H9 (cell line): ENCODE results near the gene ZNF839. TPM values are rescaled to one million over a fixed set of nuclear protein-coding genes. Genes with fewer than 3 reads are reported as not detected.

Experiments
- DNase-seq: peaks from one replicate; pipeline ENCODE4 v3.0.0-alpha.2; 2017
- H2AFZ ChIP-seq: one replicate; pipeline ENCODE4 v1.6.1; 2013; ENCODE audit warnings: mild to moderate bottlenecking, low read length, control low read depth, moderate library complexity
- H2AK5ac ChIP-seq: 2 replicates; pipeline ENCODE4 v1.6.1; 2013; ENCODE audit warnings: low read length, control low read depth, mixed read lengths; ENCODE audit not compliant: insufficient read length
- H2BK120ac ChIP-seq: one replicate; pipeline ENCODE4 v1.6.1; 2013; ENCODE audit warnings: low read depth, mild to moderate bottlenecking, low read length, control low read depth, inconsistent platforms; ENCODE audit not compliant: poor library complexity, severe bottlenecking
- H2BK12ac ChIP-seq: 2 replicates; pipeline ENCODE4 v1.6.1; 2013; ENCODE audit warnings: low read length, control low read depth, mixed read lengths, low read depth; ENCODE audit not compliant: insufficient read length
- H2BK15ac ChIP-seq: 2 replicates; pipeline ENCODE4 v1.6.1; 2013; ENCODE audit warnings: low read depth, low read length, control low read depth
- H2BK20ac ChIP-seq: one replicate; pipeline ENCODE4 v1.6.1; 2013; ENCODE audit warnings: low read depth, mild to moderate bottlenecking, low read length, control low read depth, inconsistent platforms; ENCODE audit not compliant: poor library complexity, severe bottlenecking
- H2BK5ac ChIP-seq: 2 replicates; pipeline ENCODE4 v1.6.1; 2013; ENCODE audit warnings: low read length, control low read depth, mixed read lengths; ENCODE audit not compliant: insufficient read length
- H3K14ac ChIP-seq: 2 replicates; pipeline ENCODE4 v1.6.1; 2013; ENCODE audit warnings: low read length, control low read depth; ENCODE audit not compliant: insufficient read depth
- H3K18ac ChIP-seq: 2 replicates; pipeline ENCODE4 v1.6.1; 2013; ENCODE audit warnings: low read depth, mild to moderate bottlenecking, mixed read lengths, low read length, control low read depth; ENCODE audit not compliant: insufficient read length
- H3K23ac ChIP-seq: 2 replicates; pipeline ENCODE4 v1.6.1; 2013; ENCODE audit warnings: low read length, control low read depth, mixed read lengths, low read depth; ENCODE audit not compliant: insufficient read length
- H3K23me2 ChIP-seq: 2 replicates; pipeline ENCODE4 v1.6.1; 2013; ENCODE audit warnings: low read depth, mild to moderate bottlenecking, mixed read lengths, low read length, control low read depth; ENCODE audit not compliant: insufficient read length, poor library complexity, severe bottlenecking
- H3K27ac ChIP-seq: 2 replicates; pipeline ENCODE4 v1.5.1; 2013; ENCODE audit warnings: low read length, control low read depth, mixed read lengths, low read depth; ENCODE audit not compliant: insufficient read length
- H3K27me3 ChIP-seq: 2 replicates; pipeline ENCODE4 v1.6.1; 2013; ENCODE audit warnings: low read length, control low read depth, inconsistent platforms; ENCODE audit not compliant: insufficient read depth
- H3K4ac ChIP-seq: 2 replicates; pipeline ENCODE4 v1.6.1; 2013; ENCODE audit warnings: low read depth, mild to moderate bottlenecking, control low read depth, inconsistent platforms, low read length, moderate library complexity
- H3K4me1 ChIP-seq: 2 replicates; pipeline ENCODE4 v1.6.1; 2013; ENCODE audit warnings: low read length, control low read depth, inconsistent platforms; ENCODE audit not compliant: insufficient read depth
- H3K4me2 ChIP-seq: 2 replicates; pipeline ENCODE4 v1.6.1; 2013; ENCODE audit warnings: low read length, control low read depth, mixed read lengths; ENCODE audit not compliant: insufficient read length, insufficient read depth
- H3K56ac ChIP-seq: 2 replicates; pipeline ENCODE4 v1.6.1; 2013; ENCODE audit warnings: low read depth, mild to moderate bottlenecking, mixed read lengths, low read length, control low read depth; ENCODE audit not compliant: insufficient read length
- H3K79me1 ChIP-seq: 2 replicates; pipeline ENCODE4 v1.6.1; 2013; ENCODE audit warnings: low read depth, mild to moderate bottlenecking, moderate library complexity, low read length, control low read depth, inconsistent platforms; ENCODE audit not compliant: insufficient read depth, poor library complexity, severe bottlenecking
- H3K79me2 ChIP-seq: 2 replicates; pipeline ENCODE4 v1.6.1; 2013; ENCODE audit warnings: low read length, control low read depth, inconsistent platforms; ENCODE audit not compliant: insufficient read depth
- H3K9ac ChIP-seq: 2 replicates; pipeline ENCODE4 v1.6.1; 2013; ENCODE audit warnings: low read length, control low read depth, mixed read lengths; ENCODE audit not compliant: insufficient read length; ENCODE audit errors: extremely low read depth
- H3K9me3 ChIP-seq: one replicate; pipeline ENCODE4 v1.6.1; 2013; ENCODE audit warnings: low read depth, low read length, inconsistent platforms; ENCODE audit not compliant: control insufficient read depth
- H3T11ph ChIP-seq: one replicate; pipeline ENCODE4 v1.6.1; 2013; ENCODE audit warnings: mild to moderate bottlenecking, low read length, control low read depth, inconsistent platforms
- H4K20me1 ChIP-seq: one replicate; pipeline ENCODE4 v1.6.1; 2013; ENCODE audit not compliant: control insufficient read depth, insufficient read length, insufficient read depth
- H4K5ac ChIP-seq: 2 replicates; pipeline ENCODE4 v1.6.1; 2013; ENCODE audit warnings: low read depth, mild to moderate bottlenecking, mixed read lengths, low read length, control low read depth; ENCODE audit not compliant: insufficient read length
- H4K8ac ChIP-seq: replicated peaks from 2 replicates; pipeline ENCODE4 v1.6.1; 2013; ENCODE audit warnings: low read length, control low read depth, mixed read lengths, low read depth; ENCODE audit not compliant: insufficient read length
- H4K91ac ChIP-seq: 2 replicates; pipeline ENCODE4 v1.6.1; 2013; ENCODE audit warnings: low read depth, mild to moderate bottlenecking, moderate library complexity, mixed read lengths, low read length, control low read depth; ENCODE audit not compliant: insufficient read length
- H3K27ac Mint-ChIP-seq, 3 experiments: 2 replicates in 2 of 3; 3 replicates in 1 of 3; pipeline ENCODE4 v1.8.0; 2020 to 2021; ENCODE audit warnings: mixed read lengths in 3 of 3, mild to moderate bottlenecking in 1 of 3, moderate library complexity in 1 of 3
- H3K27me3 Mint-ChIP-seq: 2 replicates; pipeline ENCODE4 v1.8.0; 2021; ENCODE audit warnings: low read depth, mild to moderate bottlenecking, moderate library complexity, mixed read lengths
- H3K36me3 Mint-ChIP-seq, 3 experiments: 2 replicates in 2 of 3; 3 replicates in 1 of 3; pipeline ENCODE4 v1.8.0; 2020 to 2021; ENCODE audit warnings: low read depth in 3 of 3, mixed read lengths in 3 of 3; ENCODE audit not compliant: insufficient read depth in 1 of 3
- H3K4me1 Mint-ChIP-seq, 2 experiments: 2 replicates each; pipeline ENCODE4 v1.8.0; 2020; ENCODE audit warnings: mixed read lengths in 2 of 2
- H3K4me3 Mint-ChIP-seq, 2 experiments: 2 replicates in 1 of 2; 3 replicates in 1 of 2; pipeline ENCODE4 v1.8.0; 2020 to 2021; ENCODE audit warnings: mild to moderate bottlenecking in 2 of 2, mixed read lengths in 2 of 2, moderate library complexity in 1 of 2
- H3K9me3 Mint-ChIP-seq, 2 experiments: 2 replicates in 1 of 2; 3 replicates in 1 of 2; pipeline ENCODE4 v1.8.0; 2020; ENCODE audit warnings: mild to moderate bottlenecking in 2 of 2, mixed read lengths in 2 of 2, moderate library complexity in 1 of 2
- WGBS: extraction: QIAGEN DNeasy Blood & Tissue Kit; methylation state at CpG from one replicate; pipeline ENCODE4 v1.1.7; 2013; ENCODE audit warnings: missing lambda C conversion rate, low lambda C conversion rate, mixed read lengths; ENCODE audit not compliant: insufficient read length; ENCODE audit errors: extremely low coverage; 5-methylcytosine and 5-hydroxymethylcytosine counted together
- total RNA-seq: library from RNA; stranded (reverse); gene quantifications from 2 replicates; pipeline ENCODE4 v1.2.1, GENCODE V29; 2021
- TF ChIP-seq, protein P1 (sequence below): fragments of 200-600 bp; sonication (generic); conservative IDR thresholded peaks from 3 replicates; pipeline ENCODE4 v1.8.0; 2021; ENCODE audit warnings: antibody characterized with exemption, mild to moderate bottlenecking

ZNF839 gene
- total RNA-seq, 1 experiment from 2014 or later: 9.4 TPM

- Histone ChIP-seq H2BK20ac (no peak overlapping the region), H3K79me2 (no peaks in the 10 kb centered on the region), H2BK120ac (no peak overlapping the region), H3K9me3 (no peaks in the 10 kb centered on the region), H2BK12ac (no peak overlapping the region), H3K4me1 (no peaks in the 10 kb centered on the region; the same call in 1 of the 2 replicates), H4K8ac (no peak overlapping the region), H3K23me2 (peaks cover 21% of the 10 kb centered on the region), H3T11ph (no peak overlapping the region), H2BK5ac (no peak overlapping the region), H3K27me3 (no peaks in the 10 kb centered on the region; the same call in 1 of the 2 replicates), H4K91ac (no peak overlapping the region), H2AFZ (peak overlapping the region; percentile 10), H3K79me1 (no peaks in the 10 kb centered on the region), H2BK15ac (no peak overlapping the region), H4K5ac (no peak overlapping the region), H3K4me2 (peak overlapping the region; percentile 50), H3K23ac (no peak overlapping the region), H3K4ac (no peak overlapping the region), H3K56ac (no peak overlapping the region), H3K27ac (no peak overlapping the region), H3K14ac (0 out of 2 replicates have a peak overlapping the region, but pooled peaks have one; percentile 14), H4K20me1 (no peaks in the 10 kb centered on the region), H3K18ac (no peak overlapping the region), H3K9ac (peak overlapping the region; percentile 8), H2AK5ac (no peak overlapping the region)
- Mint-ChIP-seq H3K4me3 (peak overlapping the region; percentile 88 to 94), H3K9me3 (no peaks in the 10 kb centered on the region; a peak in 1 of 5 replicates), H3K36me3 (no peaks in the 10 kb centered on the region; a peak in 2 of 7 replicates), H3K4me1 (peaks cover 39 to 45% of the 10 kb centered on the region in 2 experiments), H3K27me3 (peaks cover 35% of the 10 kb centered on the region), H3K27ac (peak overlapping the region; percentile 83 to 97 (median 83))
- TF ChIP-seq, protein P1, sequence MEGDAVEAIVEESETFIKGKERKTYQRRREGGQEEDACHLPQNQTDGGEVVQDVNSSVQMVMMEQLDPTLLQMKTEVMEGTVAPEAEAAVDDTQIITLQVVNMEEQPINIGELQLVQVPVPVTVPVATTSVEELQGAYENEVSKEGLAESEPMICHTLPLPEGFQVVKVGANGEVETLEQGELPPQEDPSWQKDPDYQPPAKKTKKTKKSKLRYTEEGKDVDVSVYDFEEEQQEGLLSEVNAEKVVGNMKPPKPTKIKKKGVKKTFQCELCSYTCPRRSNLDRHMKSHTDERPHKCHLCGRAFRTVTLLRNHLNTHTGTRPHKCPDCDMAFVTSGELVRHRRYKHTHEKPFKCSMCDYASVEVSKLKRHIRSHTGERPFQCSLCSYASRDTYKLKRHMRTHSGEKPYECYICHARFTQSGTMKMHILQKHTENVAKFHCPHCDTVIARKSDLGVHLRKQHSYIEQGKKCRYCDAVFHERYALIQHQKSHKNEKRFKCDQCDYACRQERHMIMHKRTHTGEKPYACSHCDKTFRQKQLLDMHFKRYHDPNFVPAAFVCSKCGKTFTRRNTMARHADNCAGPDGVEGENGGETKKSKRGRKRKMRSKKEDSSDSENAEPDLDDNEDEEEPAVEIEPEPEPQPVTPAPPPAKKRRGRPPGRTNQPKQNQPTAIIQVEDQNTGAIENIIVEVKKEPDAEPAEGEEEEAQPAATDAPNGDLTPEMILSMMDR: peak; percentile 41; the same call in 2 of the 3 replicates
- WGBS: no CpG with 5 or more reads among the region's 54 CpGs
- DNase-seq: peak; percentile 95
Measured at GRCh38 chr14:102316743-102317563, 2.6 kb upstream of the ZNF839 start.
